ENCODE data around the gene MTHFSD. TPM values are rescaled to one million over a fixed set of nuclear protein-coding genes. Genes with fewer than 3 reads are reported as not detected.

Gene MTHFSD
- total and polyA plus RNA-seq, 4 donors: 9.4 to 28.5 (median 16.6) TPM

GRCh38 chr16:86601356-86601755, 46.3 kb upstream of the MTHFSD start:
- H3K9ac ChIP-seq (ENCODE audit: insufficient read depth in 1 of 2, low read length in 2 of 2): no peak overlapping the region
- H3K4me3 ChIP-seq: no peak overlapping the region
- no peaks in the 10 kb centered on the region for H3K9me3 ChIP-seq (ENCODE audit: control insufficient read depth in 4 of 4, insufficient read depth in 3 of 4, low read length in 3 of 4)
- peaks cover 4 to 25% (median 16%) of the 10 kb centered on the region in 3 donors for H3K27me3 ChIP-seq (ENCODE audit: control insufficient read depth in 3 of 3, insufficient read depth in 3 of 3, low read length in 2 of 3)
- DNase-seq: no peak
- H3K36me3 ChIP-seq (ENCODE audit: control insufficient read depth in 4 of 4, insufficient read depth in 4 of 4, low read length in 4 of 4): no peaks in the 10 kb centered on the region
- WGBS, 2 donors: 90 to 97% methylated on average over 2 of the region's 2 CpGs
- no peak overlapping the region for H3K27ac ChIP-seq (ENCODE audit: low read depth in 1 of 2, low read length in 1 of 2)
- TF ChIP-seq CTCF (IDR thresholded peaks at IDR 0.05; ENCODE audit: control extremely low read depth, extremely low read depth): no peak
- ATAC-seq (ENCODE audit: insufficient read depth, low FRiP score): no peak
- H3K4me1 ChIP-seq (ENCODE audit: control insufficient read depth in 5 of 5, insufficient read depth in 5 of 5, low read length in 5 of 5): peaks cover 0 to 6% (median 0%) of the 10 kb centered on the region in 5 donors

- H3K27me3 ChIP-seq (ENCODE audit: control insufficient read depth in 3 of 3, insufficient read depth in 3 of 3, low read length in 2 of 3): peaks cover 0 to 42% (median 35%) of the 10 kb centered on the region in 3 donors
- H3K4me1 ChIP-seq (ENCODE audit: control insufficient read depth in 5 of 5, insufficient read depth in 5 of 5, low read length in 5 of 5): peaks cover 0 to 8% (median 0%) of the 10 kb centered on the region in 5 donors
- ATAC-seq (ENCODE audit: insufficient read depth, low FRiP score) (no peak), DNase-seq (no peak)
- H3K9me3 ChIP-seq (ENCODE audit: control insufficient read depth in 4 of 4, insufficient read depth in 3 of 4, low read length in 3 of 4): no peaks in the 10 kb centered on the region
- no peaks in the 10 kb centered on the region for H3K36me3 ChIP-seq (ENCODE audit: control insufficient read depth in 4 of 4, insufficient read depth in 4 of 4, low read length in 4 of 4)
- H3K9ac ChIP-seq (ENCODE audit: insufficient read depth in 1 of 2, low read length in 2 of 2): no peak overlapping the region
- H3K4me3 ChIP-seq: no peak overlapping the region
- H3K27ac ChIP-seq (ENCODE audit: low read depth in 1 of 2, low read length in 1 of 2): no peak overlapping the region
- TF ChIP-seq CTCF (IDR thresholded peaks at IDR 0.05; ENCODE audit: control extremely low read depth, extremely low read depth): no peak
- WGBS, 2 donors: 52 to 60% methylated on average over 22 of the region's 22 CpGs
Measured at GRCh38 chr16:86598607-86599565, 43.9 kb upstream of the MTHFSD start.

DNA sequence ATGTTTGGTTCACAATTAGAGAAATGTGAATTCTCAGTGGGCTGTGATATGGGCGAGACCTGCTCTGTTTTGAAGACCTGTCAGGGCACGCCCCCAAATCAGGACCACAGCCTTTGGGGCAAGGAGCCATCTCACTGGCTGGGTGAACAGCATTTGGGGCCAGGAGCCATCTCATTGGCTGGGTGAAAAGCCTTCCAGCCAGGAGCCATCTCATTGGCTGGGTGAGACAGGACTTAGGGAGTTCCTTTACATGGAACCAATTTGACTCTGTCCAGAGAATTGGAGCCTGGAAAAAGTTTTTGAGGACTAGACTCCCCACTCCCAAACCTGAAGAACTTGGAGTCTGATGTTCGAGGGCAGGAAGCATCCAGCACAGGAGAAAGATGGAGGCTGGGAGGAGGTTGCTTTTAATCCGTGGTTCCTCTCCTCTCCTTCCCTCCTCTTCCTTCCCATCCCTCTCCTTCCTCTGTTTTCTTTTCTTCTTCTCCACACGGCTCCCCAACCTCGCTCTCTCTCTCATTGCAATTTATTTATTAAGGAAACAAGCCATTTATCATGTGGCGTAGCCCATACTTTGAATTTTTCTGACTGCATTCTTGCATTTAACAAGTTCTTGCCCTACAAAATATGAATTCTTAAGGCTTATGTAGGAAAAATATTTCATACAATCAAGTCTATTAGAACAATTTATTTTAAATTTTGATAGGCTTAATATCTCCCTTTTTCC, 43.0 kb upstream of the MTHFSD start:
- ATAC-seq (ENCODE audit: insufficient read depth, low FRiP score) (no peak), DNase-seq (no peak)
- Histone ChIP-seq H3K36me3 (ENCODE audit: control insufficient read depth in 4 of 4, insufficient read depth in 4 of 4, low read length in 4 of 4) (no peaks in the 10 kb centered on the region), H3K27ac (ENCODE audit: low read depth in 1 of 2, low read length in 1 of 2) (no peak overlapping the region), H3K27me3 (ENCODE audit: control insufficient read depth in 3 of 3, insufficient read depth in 3 of 3, low read length in 2 of 3) (peaks cover 0 to 49% (median 42%) of the 10 kb centered on the region in 3 donors), H3K9ac (ENCODE audit: insufficient read depth in 1 of 2, low read length in 2 of 2) (no peak overlapping the region), H3K4me1 (ENCODE audit: control insufficient read depth in 5 of 5, insufficient read depth in 5 of 5, low read length in 5 of 5) (peaks cover 0 to 8% (median 0%) of the 10 kb centered on the region in 5 donors), H3K9me3 (ENCODE audit: control insufficient read depth in 4 of 4, insufficient read depth in 3 of 4, low read length in 3 of 4) (no peaks in the 10 kb centered on the region), H3K4me3 (no peak overlapping the region)
- WGBS, 2 donors: 45 to 61% methylated on average over 7 of the region's 7 CpGs
- no peak for TF ChIP-seq CTCF (IDR thresholded peaks at IDR 0.05; ENCODE audit: control extremely low read depth, extremely low read depth)
